Fibroblast of lung (primary cell): ENCODE data around the gene CAMK1D. TPM values are rescaled to one million over a fixed set of nuclear protein-coding genes. Genes with fewer than 3 reads are reported as not detected.
"Not testable (repeated sequence)": the region's sequence is repeated elsewhere in the genome, so short reads cannot be mapped to it uniquely, and the experiment has no call there.

ENCODE experiments used
- DNase-seq, 2 donors: peaks; one replicate each; pipeline versions ENCODE4 v3.0.0 to v3.0.0-alpha.2; 2010; ENCODE audit warnings: low read depth in 2 of 2
- H2AFZ ChIP-seq: 2 replicates; pipeline ENCODE4 v1.5.1; 2012; ENCODE audit warnings: low read length, control low read depth, inconsistent platforms
- H3K27ac ChIP-seq: 2 replicates; pipeline ENCODE4 v1.5.1; 2011; ENCODE audit warnings: low read length, control low read depth; ENCODE audit not compliant: insufficient read depth
- H3K27me3 ChIP-seq: 2 replicates; pipeline ENCODE4 v1.5.1; 2011; ENCODE audit warnings: mild to moderate bottlenecking, low read length; ENCODE audit not compliant: control insufficient read depth, insufficient read depth
- H3K36me3 ChIP-seq: 2 replicates; pipeline ENCODE4 v1.5.1; 2011; ENCODE audit warnings: low read length; ENCODE audit not compliant: control insufficient read depth, insufficient read depth
- H3K4me1 ChIP-seq: 2 replicates; pipeline ENCODE4 v1.5.1; 2011; ENCODE audit warnings: low read length; ENCODE audit not compliant: control insufficient read depth, insufficient read depth; ENCODE audit errors: extremely low read depth
- H3K4me2 ChIP-seq: 2 replicates; pipeline ENCODE4 v1.5.1; 2011; ENCODE audit warnings: low read length, control low read depth; ENCODE audit not compliant: insufficient read depth; ENCODE audit errors: extremely low read depth
- H3K4me3 ChIP-seq, 4 experiments: fragments of 200-600 bp in 1 of 4; sonication (generic) in 1 of 4; replicated peaks in 1 of 4; 2 replicates each; pipeline ENCODE4 v1.5.1; 2011 to 2016; ENCODE audit warnings: low read length in 4 of 4, low read depth in 3 of 4, mild to moderate bottlenecking in 3 of 4, control low read depth in 2 of 4, inconsistent platforms in 1 of 4, mixed read lengths in 1 of 4; ENCODE audit not compliant: insufficient read depth in 1 of 4; ENCODE audit errors: control extremely low read depth in 1 of 4
- H3K79me2 ChIP-seq: 2 replicates; pipeline ENCODE4 v1.5.1; 2012; ENCODE audit warnings: mild to moderate bottlenecking, low read length, inconsistent platforms; ENCODE audit not compliant: control insufficient read depth, insufficient read depth
- H3K9ac ChIP-seq: 2 replicates; pipeline ENCODE4 v1.5.1; 2011; ENCODE audit warnings: mild to moderate bottlenecking, low read length, control low read depth; ENCODE audit not compliant: insufficient read depth
- H3K9me3 ChIP-seq: 2 replicates; pipeline ENCODE4 v1.5.1; 2012; ENCODE audit warnings: low read depth, low read length; ENCODE audit not compliant: control insufficient read depth, insufficient read depth
- H4K20me1 ChIP-seq: 2 replicates; pipeline ENCODE4 v1.5.1; 2011; ENCODE audit warnings: low read length; ENCODE audit not compliant: control insufficient read depth, insufficient read depth; ENCODE audit errors: extremely low read depth
- CTCF ChIP-seq, 2 donors: IDR thresholded peaks in 1 of 2; conservative IDR thresholded peaks in 1 of 2; 1 replicate in 1 of 2; 2 replicates in 1 of 2; pipeline ENCODE4 v1.5.1; 2011 to 2012; ENCODE audit warnings: low read length in 2 of 2, control low read depth in 1 of 2, inconsistent platforms in 1 of 2, low read depth in 1 of 2, mild to moderate bottlenecking in 1 of 2
- EZH2 ChIP-seq: IDR thresholded peaks from 2 replicates; pipeline ENCODE4 v1.5.1; 2012; ENCODE audit warnings: low read length, control low read depth, mild to moderate bottlenecking; ENCODE audit errors: missing control alignments
- polyA plus RNA-seq, 2 donors: library from polyadenylated mRNA; depleted of rRNA in 1 of 2; stranded (reverse) in 1 of 2; unstranded in 1 of 2; fragments of >200 nt; gene quantifications; 2 replicates each; pipeline ENCODE4 v1.2.1, GENCODE V29; 2011 to 2012; ENCODE audit warnings: missing spikeins in 1 of 2
- total RNA-seq: library from RNA; depleted of rRNA; stranded (reverse); fragments of >200 nt; gene quantifications from 2 replicates; pipeline ENCODE4 v1.2.1, GENCODE V29; 2014

The CAMK1D gene
- total and polyA plus RNA-seq, 2 donors (not counting 1 experiment from before 2014, with no cell fraction given): 2.3 TPM

- H3K79me2 ChIP-seq: no peaks in the 10 kb centered on the region
- peaks cover 3% of the 10 kb centered on the region for H3K4me1 ChIP-seq
- H3K9me3 ChIP-seq: no peaks in the 10 kb centered on the region
Observed at GRCh38 chr10:12724807-12725579, 375.6 kb downstream of the CAMK1D start.

GRCh38 chr10:12725580-12725888, 376.2 kb downstream of the CAMK1D start:
- not testable (repeated sequence) for H3K27ac ChIP-seq, H3K27me3 ChIP-seq, H3K4me1 ChIP-seq, H2AFZ ChIP-seq, H3K9me3 ChIP-seq, H4K20me1 ChIP-seq, H3K4me3 ChIP-seq, H3K4me2 ChIP-seq, H3K36me3 ChIP-seq, H3K79me2 ChIP-seq, H3K9ac ChIP-seq, DNase-seq

More at GRCh38 chr10:12724807-12725579, 375.6 kb downstream of the CAMK1D start:
- no peak for TF ChIP-seq EZH2
- TF ChIP-seq CTCF (conservative IDR thresholded peaks at IDR 0.05 in 1 of 2, IDR thresholded peaks at IDR 0.05 in 1 of 2; ENCODE audit: low read depth in 1 of 2, low read length in 2 of 2): no peak
- Histone ChIP-seq H3K27ac (no peak overlapping the region), H3K9ac (no peak overlapping the region), H3K4me3 (no peak overlapping the region), H3K36me3 (no peaks in the 10 kb centered on the region), H3K4me2 (no peak overlapping the region), H4K20me1 (no peaks in the 10 kb centered on the region), H2AFZ (no peak overlapping the region), H3K27me3 (no peaks in the 10 kb centered on the region)
- DNase-seq: no peak

- peak in 1 of 2 donors; percentile 79 for DNase-seq
- H3K4me3 ChIP-seq: no peak overlapping the region
- no peak overlapping the region for H3K27ac ChIP-seq
Observed at GRCh38 chr10:12726971-12727831, 377.9 kb downstream of the CAMK1D start.

More at GRCh38 chr10:12726971-12727831, 377.9 kb downstream of the CAMK1D start:
- no peak for TF ChIP-seq EZH2
- H3K36me3 ChIP-seq: no peaks in the 10 kb centered on the region
- H3K4me2 ChIP-seq: no peak overlapping the region
- H2AFZ ChIP-seq: no peak overlapping the region
- no peak overlapping the region for H3K9ac ChIP-seq
- no peaks in the 10 kb centered on the region for H4K20me1 ChIP-seq
- H3K4me1 ChIP-seq: no peaks in the 10 kb centered on the region
- H3K79me2 ChIP-seq: no peaks in the 10 kb centered on the region
- H3K27me3 ChIP-seq: no peaks in the 10 kb centered on the region
- H3K9me3 ChIP-seq: no peaks in the 10 kb centered on the region
